Erythroblast (primary cell): ENCODE data around the gene SLC49A4.

Source experiments
- GATA1 ChIP-seq: IDR thresholded peaks from 2 replicates; pipeline ENCODE4 v1.6.1; 2011; ENCODE audit warnings: low read depth, mild to moderate bottlenecking, control low read depth, low read length, moderate library complexity
- POLR2A ChIP-seq: IDR thresholded peaks from 2 replicates; pipeline ENCODE4 v1.6.1; 2011; ENCODE audit warnings: mild to moderate bottlenecking, low read length

GRCh38 chr3:122908251-122908650 lies 113.4 kb downstream of the SLC49A4 start:
- TF ChIP-seq POLR2A (no peak), GATA1 (no peak)
